H9 (cell line): ENCODE data around the gene NDUFAB1. TPM values are rescaled to one million over a fixed set of nuclear protein-coding genes. Genes with fewer than 3 reads are reported as not detected.

Experiments
- DNase-seq: peaks from one replicate; pipeline ENCODE4 v3.0.0-alpha.2; 2017
- H2AFZ ChIP-seq: one replicate; pipeline ENCODE4 v1.6.1; 2013; ENCODE audit warnings: mild to moderate bottlenecking, low read length, control low read depth, moderate library complexity
- H2AK5ac ChIP-seq: 2 replicates; pipeline ENCODE4 v1.6.1; 2013; ENCODE audit warnings: low read length, control low read depth, mixed read lengths; ENCODE audit not compliant: insufficient read length
- H2BK120ac ChIP-seq: one replicate; pipeline ENCODE4 v1.6.1; 2013; ENCODE audit warnings: low read depth, mild to moderate bottlenecking, low read length, control low read depth, inconsistent platforms; ENCODE audit not compliant: poor library complexity, severe bottlenecking
- H2BK12ac ChIP-seq: 2 replicates; pipeline ENCODE4 v1.6.1; 2013; ENCODE audit warnings: low read length, control low read depth, mixed read lengths, low read depth; ENCODE audit not compliant: insufficient read length
- H2BK15ac ChIP-seq: 2 replicates; pipeline ENCODE4 v1.6.1; 2013; ENCODE audit warnings: low read depth, low read length, control low read depth
- H2BK20ac ChIP-seq: one replicate; pipeline ENCODE4 v1.6.1; 2013; ENCODE audit warnings: low read depth, mild to moderate bottlenecking, low read length, control low read depth, inconsistent platforms; ENCODE audit not compliant: poor library complexity, severe bottlenecking
- H2BK5ac ChIP-seq: 2 replicates; pipeline ENCODE4 v1.6.1; 2013; ENCODE audit warnings: low read length, control low read depth, mixed read lengths; ENCODE audit not compliant: insufficient read length
- H3K14ac ChIP-seq: 2 replicates; pipeline ENCODE4 v1.6.1; 2013; ENCODE audit warnings: low read length, control low read depth; ENCODE audit not compliant: insufficient read depth
- H3K18ac ChIP-seq: 2 replicates; pipeline ENCODE4 v1.6.1; 2013; ENCODE audit warnings: low read depth, mild to moderate bottlenecking, mixed read lengths, low read length, control low read depth; ENCODE audit not compliant: insufficient read length
- H3K23ac ChIP-seq: 2 replicates; pipeline ENCODE4 v1.6.1; 2013; ENCODE audit warnings: low read length, control low read depth, mixed read lengths, low read depth; ENCODE audit not compliant: insufficient read length
- H3K23me2 ChIP-seq: 2 replicates; pipeline ENCODE4 v1.6.1; 2013; ENCODE audit warnings: low read depth, mild to moderate bottlenecking, mixed read lengths, low read length, control low read depth; ENCODE audit not compliant: insufficient read length, poor library complexity, severe bottlenecking
- H3K27ac ChIP-seq: 2 replicates; pipeline ENCODE4 v1.5.1; 2013; ENCODE audit warnings: low read length, control low read depth, mixed read lengths, low read depth; ENCODE audit not compliant: insufficient read length
- H3K27me3 ChIP-seq: 2 replicates; pipeline ENCODE4 v1.6.1; 2013; ENCODE audit warnings: low read length, control low read depth, inconsistent platforms; ENCODE audit not compliant: insufficient read depth
- H3K4ac ChIP-seq: 2 replicates; pipeline ENCODE4 v1.6.1; 2013; ENCODE audit warnings: low read depth, mild to moderate bottlenecking, control low read depth, inconsistent platforms, low read length, moderate library complexity
- H3K4me1 ChIP-seq: 2 replicates; pipeline ENCODE4 v1.6.1; 2013; ENCODE audit warnings: low read length, control low read depth, inconsistent platforms; ENCODE audit not compliant: insufficient read depth
- H3K4me2 ChIP-seq: 2 replicates; pipeline ENCODE4 v1.6.1; 2013; ENCODE audit warnings: low read length, control low read depth, mixed read lengths; ENCODE audit not compliant: insufficient read length, insufficient read depth
- H3K56ac ChIP-seq: 2 replicates; pipeline ENCODE4 v1.6.1; 2013; ENCODE audit warnings: low read depth, mild to moderate bottlenecking, mixed read lengths, low read length, control low read depth; ENCODE audit not compliant: insufficient read length
- H3K79me1 ChIP-seq: 2 replicates; pipeline ENCODE4 v1.6.1; 2013; ENCODE audit warnings: low read depth, mild to moderate bottlenecking, moderate library complexity, low read length, control low read depth, inconsistent platforms; ENCODE audit not compliant: insufficient read depth, poor library complexity, severe bottlenecking
- H3K79me2 ChIP-seq: 2 replicates; pipeline ENCODE4 v1.6.1; 2013; ENCODE audit warnings: low read length, control low read depth, inconsistent platforms; ENCODE audit not compliant: insufficient read depth
- H3K9ac ChIP-seq: 2 replicates; pipeline ENCODE4 v1.6.1; 2013; ENCODE audit warnings: low read length, control low read depth, mixed read lengths; ENCODE audit not compliant: insufficient read length; ENCODE audit errors: extremely low read depth
- H3K9me3 ChIP-seq: one replicate; pipeline ENCODE4 v1.6.1; 2013; ENCODE audit warnings: low read depth, low read length, inconsistent platforms; ENCODE audit not compliant: control insufficient read depth
- H3T11ph ChIP-seq: one replicate; pipeline ENCODE4 v1.6.1; 2013; ENCODE audit warnings: mild to moderate bottlenecking, low read length, control low read depth, inconsistent platforms
- H4K20me1 ChIP-seq: one replicate; pipeline ENCODE4 v1.6.1; 2013; ENCODE audit not compliant: control insufficient read depth, insufficient read length, insufficient read depth
- H4K5ac ChIP-seq: 2 replicates; pipeline ENCODE4 v1.6.1; 2013; ENCODE audit warnings: low read depth, mild to moderate bottlenecking, mixed read lengths, low read length, control low read depth; ENCODE audit not compliant: insufficient read length
- H4K8ac ChIP-seq: replicated peaks from 2 replicates; pipeline ENCODE4 v1.6.1; 2013; ENCODE audit warnings: low read length, control low read depth, mixed read lengths, low read depth; ENCODE audit not compliant: insufficient read length
- H4K91ac ChIP-seq: 2 replicates; pipeline ENCODE4 v1.6.1; 2013; ENCODE audit warnings: low read depth, mild to moderate bottlenecking, moderate library complexity, mixed read lengths, low read length, control low read depth; ENCODE audit not compliant: insufficient read length
- H3K27ac Mint-ChIP-seq, 3 experiments: 2 replicates in 2 of 3; 3 replicates in 1 of 3; pipeline ENCODE4 v1.8.0; 2020 to 2021; ENCODE audit warnings: mixed read lengths in 3 of 3, mild to moderate bottlenecking in 1 of 3, moderate library complexity in 1 of 3
- H3K27me3 Mint-ChIP-seq: 2 replicates; pipeline ENCODE4 v1.8.0; 2021; ENCODE audit warnings: low read depth, mild to moderate bottlenecking, moderate library complexity, mixed read lengths
- H3K36me3 Mint-ChIP-seq, 3 experiments: 2 replicates in 2 of 3; 3 replicates in 1 of 3; pipeline ENCODE4 v1.8.0; 2020 to 2021; ENCODE audit warnings: low read depth in 3 of 3, mixed read lengths in 3 of 3; ENCODE audit not compliant: insufficient read depth in 1 of 3
- H3K4me1 Mint-ChIP-seq, 2 experiments: 2 replicates each; pipeline ENCODE4 v1.8.0; 2020; ENCODE audit warnings: mixed read lengths in 2 of 2
- H3K4me3 Mint-ChIP-seq, 2 experiments: 2 replicates in 1 of 2; 3 replicates in 1 of 2; pipeline ENCODE4 v1.8.0; 2020 to 2021; ENCODE audit warnings: mild to moderate bottlenecking in 2 of 2, mixed read lengths in 2 of 2, moderate library complexity in 1 of 2
- H3K9me3 Mint-ChIP-seq, 2 experiments: 2 replicates in 1 of 2; 3 replicates in 1 of 2; pipeline ENCODE4 v1.8.0; 2020; ENCODE audit warnings: mild to moderate bottlenecking in 2 of 2, mixed read lengths in 2 of 2, moderate library complexity in 1 of 2
- CTCF ChIP-seq: fragments of 200-600 bp; sonication (generic); conservative IDR thresholded peaks from 3 replicates; pipeline ENCODE4 v1.8.0; 2021; ENCODE audit warnings: antibody characterized with exemption, mild to moderate bottlenecking
- WGBS: extraction: QIAGEN DNeasy Blood & Tissue Kit; methylation state at CpG from one replicate; pipeline ENCODE4 v1.1.7; 2013; ENCODE audit warnings: missing lambda C conversion rate, low lambda C conversion rate, mixed read lengths; ENCODE audit not compliant: insufficient read length; ENCODE audit errors: extremely low coverage; 5-methylcytosine and 5-hydroxymethylcytosine counted together
- total RNA-seq: library from RNA; stranded (reverse); gene quantifications from 2 replicates; pipeline ENCODE4 v1.2.1, GENCODE V29; 2021

NDUFAB1 gene
- total RNA-seq, 1 experiment from 2014 or later, result 192 TPM

GRCh38 chr16:23579371-23579770 lies 16.7 kb downstream of the NDUFAB1 start:
- Histone ChIP-seq H2BK12ac (no peak overlapping the region), H2AFZ (no peak overlapping the region), H3K23ac (no peak overlapping the region), H4K91ac (no peak overlapping the region), H3K14ac (no peak overlapping the region), H2BK15ac (no peak overlapping the region), H3K23me2 (no peaks in the 10 kb centered on the region), H3K9ac (no peak overlapping the region), H3K56ac (no peak overlapping the region), H2BK5ac (no peak overlapping the region), H3T11ph (no peak overlapping the region), H3K18ac (no peak overlapping the region), H2BK120ac (no peak overlapping the region), H3K4ac (no peak overlapping the region), H3K27me3 (no peaks in the 10 kb centered on the region), H2AK5ac (no peak overlapping the region), H4K5ac (no peak overlapping the region), H4K20me1 (no peaks in the 10 kb centered on the region), H2BK20ac (no peak overlapping the region), H3K27ac (no peak overlapping the region), H3K4me2 (no peak overlapping the region), H3K79me1 (no peaks in the 10 kb centered on the region), H3K79me2 (no peaks in the 10 kb centered on the region), H3K4me1 (no peaks in the 10 kb centered on the region), H3K9me3 (no peaks in the 10 kb centered on the region), H4K8ac (no peak overlapping the region)
- TF ChIP-seq CTCF, result no peak
- peaks cover 10 to 55% (median 44%) of the 10 kb centered on the region in 3 experiments for H3K36me3 Mint-ChIP-seq
- no peaks in the 10 kb centered on the region; the same call in 1 of the 2 replicates for H3K27me3 Mint-ChIP-seq
- DNase-seq, result no peak
- H3K27ac Mint-ChIP-seq, result no peak overlapping the region
- H3K4me1 Mint-ChIP-seq, result no peaks in the 10 kb centered on the region
- no CpG with 5 or more reads among the region's 4 CpGs for WGBS
- peaks cover 0 to 1% of the 10 kb centered on the region in 2 experiments; a peak in 1 of 5 replicates for H3K9me3 Mint-ChIP-seq
- H3K4me3 Mint-ChIP-seq, result no peak overlapping the region
